Adrenal gland (tissue), 12 donors: ENCODE measurements around the gene NRXN2. TPM values are rescaled to one million over a fixed set of nuclear protein-coding genes. Genes with fewer than 3 reads are reported as not detected.

ENCODE experiments used
- DNase-seq, 7 donors: peaks; one replicate each; pipeline ENCODE4 v3.0.0-alpha.2; 2019 to 2020
- H3K27ac ChIP-seq, 5 donors: fragments of 200-600 bp; sonication (generic) in 4 of 5; 1 replicate in 3 of 5; 2 replicates in 2 of 5; pipeline versions ENCODE4 v1.5.1 to v1.8.0; 2016 to 2020; ENCODE audit warnings: mild to moderate bottlenecking in 1 of 5
- H3K27me3 ChIP-seq: fragments of 200-600 bp; 2 replicates; pipeline ENCODE4 v1.8.0; 2021
- H3K36me3 ChIP-seq, 2 donors: fragments of 200-600 bp; replicated peaks in 1 of 2; 1 replicate in 1 of 2; 2 replicates in 1 of 2; pipeline versions ENCODE4 v1.5.1 to v1.8.0; 2018 to 2022
- H3K4me1 ChIP-seq, 2 donors: fragments of 200-600 bp; replicated peaks in 1 of 2; 1 replicate in 1 of 2; 2 replicates in 1 of 2; pipeline versions ENCODE4 v1.5.1 to v1.8.0; 2018 to 2021
- H3K4me3 ChIP-seq, 4 donors: fragments of 200-600 bp; sonication (generic) in 3 of 4; one replicate each; pipeline ENCODE4 v1.5.1; 2016 to 2018
- H3K9me3 ChIP-seq, 3 donors: fragments of 200-600 bp; sonication (generic) in 1 of 3; replicated peaks in 1 of 3; 1 replicate in 2 of 3; 2 replicates in 1 of 3; pipeline versions ENCODE4 v1.5.1 to v1.8.0; 2016 to 2021
- CTCF ChIP-seq, 6 experiments: fragments of 450-650 bp in 4 of 6; fragments of 200-600 bp in 2 of 6; sonication (generic) in 1 of 6; IDR thresholded peaks; 1 replicate in 5 of 6; 2 replicates in 1 of 6; pipeline versions ENCODE4 v1.5.1 to v1.8.0; 2016 to 2021; ENCODE audit warnings: antibody characterized with exemption in 6 of 6, mild to moderate bottlenecking in 2 of 6, moderate library complexity in 1 of 6
- POLR2A ChIP-seq, 2 donors: fragments of 450-650 bp; IDR thresholded peaks; one replicate each; pipeline ENCODE4 v1.6.1; 2017; ENCODE audit warnings: antibody characterized with exemption in 2 of 2, mild to moderate bottlenecking in 2 of 2, moderate library complexity in 1 of 2
- WGBS, 4 donors: extraction: QIAGEN DNeasy Blood & Tissue Kit in 2 of 4; methylation state at CpG; one replicate each; pipeline versions ENCODE4 v1.1.5 to v1.1.7; 2013 to 2017; 5-methylcytosine and 5-hydroxymethylcytosine counted together
- intact Hi-C, 2 donors: fragments of 100-400 bp; cut with DNase I; formaldehyde crosslinking; loops; one replicate each; pipeline versions ENCODE4 v1.14.1 to v1.15.0; 2022 to 2023
- polyA plus RNA-seq, 3 donors: library from polyadenylated mRNA; stranded (reverse); fragments of 200-250 nt in 2 of 3; fragments of 350-450 nt in 1 of 3; fragmentation: Illumina TruSeq in 1 of 3; extraction: RNeasy Lipid Tissue Mini Kit (QIAGEN cat#74804) in 1 of 3; gene quantifications; one replicate each; pipeline ENCODE4 v1.2.3, GENCODE V29; 2013 to 2014
- total RNA-seq, 9 donors: library from RNA; depleted of rRNA in 4 of 9; stranded (reverse); fragments of >200 nt in 4 of 9; fragments of 120-200 nt in 1 of 9; fragmentation: NEBNext Ultra II Directional in 1 of 9; extraction: Animal tissue kit (Norgen Biotek cat#: 25700) in 1 of 9; gene quantifications; one replicate each; pipeline versions ENCODE4 v1.1.0 to v1.2.4, GENCODE V29; 2013 to 2023
- donor health status: healthy with polysubstance abuse.
- donor health status: Bipolar disorder and iron deficiency.
- donor health status: DM: yes; HTN: yes; CAD: no.
- donor health status: DM: no; HTN: no; CAD: no.
- donor health status: DM: no; HTN: no; CAD: no.
- donor health status: DM: yes; HTN: yes; CAD: no.

NRXN2 gene
- total and polyA plus RNA-seq, 12 donors = 1.7 to 17.1 (median 4.9) TPM

GRCh38 chr11:64747961-64748665 is 25.1 kb upstream of the NRXN2 start:
- Histone ChIP-seq H3K4me1 (peaks cover 8 to 27% of the 10 kb centered on the region in 2 donors), H3K27ac (no peak overlapping the region), H3K36me3 (no peaks in the 10 kb centered on the region), H3K9me3 (no peaks in the 10 kb centered on the region), H3K27me3 (no peaks in the 10 kb centered on the region), H3K4me3 (no peak overlapping the region)
- intact Hi-C loops = no loop called here
- no peak for DNase-seq
- 79 to 92% (median 88%) methylated on average over 13 to 15 of the region's 15 CpGs for WGBS, 4 donors
- TF ChIP-seq CTCF (IDR thresholded peaks at IDR 0.05) (no peak), POLR2A (IDR thresholded peaks at IDR 0.05) (no peak)

GRCh38 chr11:64746486-64746885 is 23.5 kb upstream of the NRXN2 start:
- peak overlapping the region in 4 of 5 donors; percentile 36 to 91 (median 58) for H3K27ac ChIP-seq
- DNase-seq = no peak
- no peak overlapping the region for H3K4me3 ChIP-seq
- H3K36me3 ChIP-seq = no peaks in the 10 kb centered on the region
- 77 to 88% (median 83%) methylated on average over 5 to 10 of the region's 10 CpGs for WGBS, 4 donors
- peaks cover 8% of the 10 kb centered on the region for H3K27me3 ChIP-seq
- H3K9me3 ChIP-seq = no peaks in the 10 kb centered on the region
- intact Hi-C loops = no loop called here
- peaks cover 15 to 39% of the 10 kb centered on the region in 2 donors for H3K4me1 ChIP-seq
- TF ChIP-seq POLR2A (IDR thresholded peaks at IDR 0.05) (no peak), CTCF (IDR thresholded peaks at IDR 0.05) (no peak)

GRCh38 chr11:64745521-64746328 is 22.7 kb upstream of the NRXN2 start:
- Histone ChIP-seq H3K27ac (peak overlapping the region; percentile 54 to 91 (median 77)), H3K4me3 (peak overlapping the region in 2 of 4 donors; percentile 3 to 56), H3K9me3 (no peaks in the 10 kb centered on the region), H3K36me3 (no peaks in the 10 kb centered on the region), H3K4me1 (peaks cover 15 to 39% of the 10 kb centered on the region in 2 donors), H3K27me3 (peaks cover 8% of the 10 kb centered on the region)
- TF ChIP-seq CTCF (IDR thresholded peaks at IDR 0.05) (no peak), POLR2A (IDR thresholded peaks at IDR 0.05) (peak in 1 of 2 donors; percentile 35)
- peak; percentile 71 to 87 (median 76) for DNase-seq
- WGBS, 4 donors = 3 to 5% (median 3%) methylated on average over 25 to 52 of the region's 52 CpGs
- intact Hi-C loops = no loop called here

- DNase-seq = peak in 6 of 7 donors; percentile 62 to 82 (median 67)
- no peaks in the 10 kb centered on the region for H3K36me3 ChIP-seq
- peaks cover 15 to 39% of the 10 kb centered on the region in 2 donors for H3K4me1 ChIP-seq
- peak overlapping the region; percentile 54 to 91 (median 77) for H3K27ac ChIP-seq
- peaks cover 8% of the 10 kb centered on the region for H3K27me3 ChIP-seq
- peak overlapping the region in 2 of 4 donors; percentile 3 to 56 for H3K4me3 ChIP-seq
- no peaks in the 10 kb centered on the region for H3K9me3 ChIP-seq
- 0 to 3% (median 1%) methylated on average over 7 to 20 of the region's 20 CpGs for WGBS, 4 donors
- intact Hi-C loops = no loop called here
- no peak for TF ChIP-seq POLR2A (IDR thresholded peaks at IDR 0.05)
- TF ChIP-seq CTCF (IDR thresholded peaks at IDR 0.05) = no peak
These were observed 22.2 kb upstream of the NRXN2 start for GRCh38 chr11:64745189-64745520.
